HepG2 (cell line): Measurements from ENCODE around the gene PRKAG3. TPM values are rescaled to one million over a fixed set of nuclear protein-coding genes. Genes with fewer than 3 reads are reported as not detected.

ENCODE experiments used
- ATAC-seq: fragments of 200-7000 bp; cut with Tn5 transposase; 3 replicates; pipeline ENCODE4 v1.9.1; 2020; ENCODE audit warnings: mild to moderate bottlenecking, moderate library complexity
- BruUV-seq: library from RNA; stranded (reverse); fragments of 400-500 nt; replicated peaks from 2 replicates; lab custom pipeline; 2021; lab: Mats Ljungman, UMichigan
- CTCF ChIA-PET: fragments of 300-600 bp; formaldehyde crosslinking; extraction: SDS; loops from one replicate; lab custom pipeline; 2021; ENCODE audit warnings: low total read pairs, inconsistent platforms, low intra/inter-chr PET ratio; lab: Yijun Ruan, JAX
- POLR2A ChIA-PET: fragments of 350-600 bp; sonication (Branson Sonifier 250); formaldehyde crosslinking; loops from one replicate; lab custom pipeline; 2020; ENCODE audit warnings: antibody characterized with exemption, inconsistent platforms; lab: Yijun Ruan, JAX
- DNase-seq: peaks from one replicate; pipeline ENCODE4 v3.0.0-alpha.2; 2015; ENCODE audit warnings: low spot score
- FAIRE-seq: peaks from 3 replicates; lab custom pipeline; 2011; peaks lifted over from hg19 to GRCh38; lab: Jason Lieb, UNC
- H2AFZ ChIP-seq: one replicate; pipeline ENCODE4 v1.6.1; 2011; ENCODE audit warnings: low read length, inconsistent platforms
- H3K27ac ChIP-seq: fragments of 300-600 bp; 3 replicates; pipeline ENCODE4 v1.8.0; 2011; ENCODE audit warnings: mixed run types, mild to moderate bottlenecking, mixed read lengths, low read length, inconsistent platforms; ENCODE audit not compliant: insufficient read depth; ENCODE audit errors: extremely low read length
- H3K27me3 ChIP-seq, 2 experiments: fragments of 200-600 bp in 1 of 2; 2 replicates in 1 of 2; 3 replicates in 1 of 2; pipeline versions ENCODE4 v1.6.0 to v1.8.0; 2011; ENCODE audit warnings: low read length in 2 of 2, mild to moderate bottlenecking in 2 of 2, moderate library complexity in 2 of 2, inconsistent platforms in 1 of 2; ENCODE audit not compliant: insufficient read depth in 2 of 2, control insufficient read depth in 1 of 2
- H3K36me3 ChIP-seq, 2 experiments: fragments of 200-600 bp in 1 of 2; replicated peaks in 1 of 2; 2 replicates in 1 of 2; 3 replicates in 1 of 2; pipeline versions ENCODE4 v1.5.1 to v1.8.0; 2011; ENCODE audit warnings: low read length in 2 of 2, inconsistent platforms in 1 of 2; ENCODE audit not compliant: insufficient read depth in 2 of 2, control insufficient read depth in 1 of 2
- H3K4me1 ChIP-seq: 2 replicates; pipeline ENCODE4 v1.5.1; 2012; ENCODE audit warnings: low read length, inconsistent platforms; ENCODE audit not compliant: insufficient read depth
- H3K4me2 ChIP-seq: 2 replicates; pipeline ENCODE4 v1.6.0; 2011; ENCODE audit warnings: low read depth, low read length, inconsistent platforms
- H3K4me3 ChIP-seq, 3 experiments: fragments of 200-600 bp in 1 of 3; sonication (generic), shearing (Covaris generic) in 1 of 3; replicated peaks in 1 of 3; 2 replicates each; pipeline ENCODE4 v1.5.1; 2011 to 2016; ENCODE audit warnings: low read length in 3 of 3, inconsistent platforms in 2 of 3, low read depth in 2 of 3, mild to moderate bottlenecking in 2 of 3, control low read depth in 1 of 3, mixed read lengths in 1 of 3; ENCODE audit not compliant: insufficient read depth in 1 of 3
- H3K79me2 ChIP-seq: one replicate; pipeline ENCODE4 v1.6.1; 2011; ENCODE audit warnings: low read length, inconsistent platforms; ENCODE audit not compliant: insufficient read depth
- H3K9ac ChIP-seq: 2 replicates; pipeline ENCODE4 v1.6.0; 2011; ENCODE audit warnings: mild to moderate bottlenecking, low read depth, low read length, inconsistent platforms; ENCODE audit not compliant: insufficient read depth
- H3K9me3 ChIP-seq: 2 replicates; pipeline ENCODE4 v1.5.1; 2012; ENCODE audit warnings: mild to moderate bottlenecking, low read length
- H4K20me1 ChIP-seq: 2 replicates; pipeline ENCODE4 v1.6.0; 2011; ENCODE audit warnings: inconsistent platforms, mild to moderate bottlenecking, low read length, moderate library complexity; ENCODE audit not compliant: insufficient read depth
- AGO2 ChIP-seq: fragments of 200-400 bp; formaldehyde crosslinking; optimal IDR thresholded peaks from 2 replicates; pipeline ENCODE3; 2017; ENCODE audit warnings: mild to moderate bottlenecking, low read depth, low read length, moderate library complexity
- FOSL2 ChIP-seq: sonication (generic); formaldehyde crosslinking; IDR thresholded peaks from 2 replicates; pipeline ENCODE4 v1.4.0; 2020; ENCODE audit warnings: missing genetic modification reagents
- KDM5A ChIP-seq: fragments of 200-600 bp; sonication (generic); IDR thresholded peaks from 2 replicates; pipeline ENCODE4 v1.7.0; 2018; ENCODE audit warnings: antibody characterized with exemption, mild to moderate bottlenecking, low read length, borderline replicate concordance
- NFATC3 ChIP-seq: sonication (generic); formaldehyde crosslinking; IDR thresholded peaks from 2 replicates; pipeline ENCODE4 v1.5.1; 2020; ENCODE audit warnings: mild to moderate bottlenecking, missing genetic modification reagents
- NRL ChIP-seq: sonication (generic); formaldehyde crosslinking; IDR thresholded peaks from 2 replicates; pipeline ENCODE4 v1.5.0; 2020; ENCODE audit warnings: missing genetic modification reagents, mild to moderate bottlenecking, moderate library complexity, borderline replicate concordance
- RAD51 ChIP-seq: fragments of 450-650 bp; IDR thresholded peaks from 2 replicates; pipeline ENCODE4 v1.6.1; 2016; ENCODE audit warnings: borderline replicate concordance
- TGIF2 ChIP-seq: IDR thresholded peaks from 2 replicates; pipeline ENCODE4 v1.6.1; 2016; ENCODE audit warnings: control low read depth, missing compliant biosample characterization
- ZNF160 ChIP-seq: sonication (generic); formaldehyde crosslinking; IDR thresholded peaks from 2 replicates; pipeline ENCODE4 v1.8.0; 2022; ENCODE audit warnings: mild to moderate bottlenecking, inconsistent platforms, missing genetic modification reagents
- ZNF326 ChIP-seq: sonication (generic); formaldehyde crosslinking; IDR thresholded peaks from 2 replicates; pipeline ENCODE4 v1.4.0; 2020; ENCODE audit warnings: missing genetic modification reagents, borderline replicate concordance
- ZNF724P ChIP-seq: sonication (generic); formaldehyde crosslinking; IDR thresholded peaks from 2 replicates; pipeline ENCODE4 v1.8.0; 2022; ENCODE audit warnings: missing genetic modification reagents, borderline replicate concordance
- ZNF891 ChIP-seq: sonication (generic); formaldehyde crosslinking; IDR thresholded peaks from 2 replicates; pipeline ENCODE4 v1.5.0; 2020; ENCODE audit warnings: mild to moderate bottlenecking, missing genetic modification reagents
- WGBS: methylation state at CpG from one replicate; pipeline ENCODE4 v1.1.6; 2017; ENCODE audit warnings: low lambda C conversion rate; 5-methylcytosine and 5-hydroxymethylcytosine counted together
- in situ Hi-C: cut with HindIII; loops from 2 replicates; pipeline ENCODE4 v1.10.0; 2017; ENCODE audit warnings: low pct_unique_long_range_greater_than_20kb; ENCODE audit not compliant: extremely low pct_ligation_motif_present
- intact Hi-C: fragments of 100-400 bp; cut with micrococcal nuclease; formaldehyde crosslinking; loops from one replicate; pipeline ENCODE4 v1.10.0; 2022; ENCODE audit not compliant: unreplicated experiment
- polyA plus RNA-seq, 8 experiments: library from polyadenylated mRNA; depleted of rRNA in 3 of 8; stranded (reverse) in 7 of 8; unstranded in 1 of 8; fragments of >200 nt; fragmentation: Illumina TruSeq in 4 of 8; extraction: Trizol in 4 of 8; gene quantifications; 2 replicates each; pipeline versions ENCODE4 v1.2.1 to v1.2.3, GENCODE V29; 2011 to 2016; ENCODE audit warnings: low read depth in 4 of 8, missing spikeins in 1 of 8, mixed read lengths in 1 of 8; ENCODE audit not compliant: insufficient read depth in 1 of 8
- total RNA-seq, 5 experiments: library from RNA; depleted of rRNA; stranded (reverse); fragments of >200 nt; fragmentation: Illumina TruSeq; extraction: Trizol; gene quantifications; 2 replicates each; pipeline ENCODE4 v1.2.3, GENCODE V29; 2016; ENCODE audit warnings: low read depth in 1 of 5
- TF ChIP-seq, protein P1 (sequence below): sonication (generic); formaldehyde crosslinking; IDR thresholded peaks from 2 replicates; pipeline ENCODE4 v1.8.1; 2023; ENCODE audit warnings: mild to moderate bottlenecking, missing genetic modification reagents

PRKAG3 gene
- total and polyA plus RNA-seq, 2 of the 13 experiments (the other 11 are each of a cell fraction or from before 2014, with no cell fraction given): not detected

DNA sequence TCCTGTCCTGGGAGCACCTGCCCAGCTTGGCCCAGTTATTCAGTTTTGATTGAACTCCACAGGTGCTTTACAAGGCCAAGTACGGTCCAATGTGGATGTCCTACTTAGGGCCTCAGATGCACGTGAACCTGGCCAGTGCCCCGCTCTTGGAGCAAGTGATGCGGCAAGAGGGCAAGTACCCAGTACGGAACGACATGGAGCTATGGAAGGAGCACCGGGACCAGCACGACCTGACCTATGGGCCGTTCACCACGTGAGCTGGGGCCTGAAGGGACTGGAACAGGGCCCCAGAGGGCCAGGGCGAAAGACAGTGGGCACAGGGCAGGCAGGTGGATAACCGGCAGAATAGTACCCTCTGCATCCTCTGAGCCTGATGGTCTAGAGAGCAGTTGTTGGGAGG lies 22.1 kb downstream of the PRKAG3 start (continued):
- TF ChIP-seq, protein P1, sequence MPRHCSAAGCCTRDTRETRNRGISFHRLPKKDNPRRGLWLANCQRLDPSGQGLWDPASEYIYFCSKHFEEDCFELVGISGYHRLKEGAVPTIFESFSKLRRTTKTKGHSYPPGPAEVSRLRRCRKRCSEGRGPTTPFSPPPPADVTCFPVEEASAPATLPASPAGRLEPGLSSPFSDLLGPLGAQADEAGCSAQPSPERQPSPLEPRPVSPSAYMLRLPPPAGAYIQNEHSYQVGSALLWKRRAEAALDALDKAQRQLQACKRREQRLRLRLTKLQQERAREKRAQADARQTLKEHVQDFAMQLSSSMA (CRISPR knock-in tag): 0 out of 2 replicates have a peak, but pooled peaks have one; percentile 69
- TF ChIP-seq ZNF160 (no peak), NFATC3 (CRISPR knock-in tag) (no peak), ZNF724P (CRISPR knock-in tag) (no peak), ZNF891 (0 out of 2 replicates have a peak, but pooled peaks have one; percentile 51), TGIF2 (CRISPR knock-in tag) (no peak), ZNF326 (CRISPR knock-in tag) (no peak), KDM5A (no peak), NRL (CRISPR knock-in tag) (0 out of 2 replicates have a peak, but pooled peaks have one; percentile 61), AGO2 (peak; percentile 31)

DNA sequence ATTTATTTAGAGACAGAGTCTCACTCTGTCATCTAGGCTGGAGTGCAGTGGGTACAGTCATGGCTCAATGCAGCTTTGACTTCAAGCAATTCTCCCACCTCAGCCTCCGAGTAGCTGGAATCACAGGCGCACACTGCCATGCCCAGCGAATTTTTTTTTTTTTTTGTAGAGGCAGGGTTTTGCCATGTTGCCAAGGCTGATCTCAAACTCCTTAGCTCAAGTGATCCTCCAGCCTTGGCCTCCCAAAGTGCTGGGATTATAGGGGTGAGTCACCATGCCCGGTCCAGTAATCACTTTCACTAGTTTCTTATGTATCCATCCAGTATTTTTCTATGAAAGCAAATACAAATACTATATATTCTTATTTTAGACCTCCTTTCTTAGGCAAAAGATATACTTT lies 24.0 kb downstream of the PRKAG3 start:
- Histone ChIP-seq H4K20me1 (peaks cover 3% of the 10 kb centered on the region; the same call in 1 of the 2 replicates), H3K4me1 (peaks cover 32% of the 10 kb centered on the region), H3K79me2 (peaks cover 48% of the 10 kb centered on the region), H3K27ac (no peak overlapping the region), H3K9ac (no peak overlapping the region), H3K36me3 (peaks cover 15 to 32% of the 10 kb centered on the region in 2 experiments), H2AFZ (no peak overlapping the region), H3K27me3 (no peaks in the 10 kb centered on the region), H3K4me2 (no peak overlapping the region), H3K4me3 (no peak overlapping the region), H3K9me3 (peaks cover 9% of the 10 kb centered on the region)
- intact Hi-C loops: loop anchor here (2.0 to 5.0 kb wide), 3 partner anchors 25 to 75 kb away; partner anchors contain the start of gene CYP27A1
- POLR2A ChIA-PET: interaction anchor here (0.7 to 1.7 kb wide), 2 partner anchors 52 to 59 kb away, joined by 3 to 5 read pairs; no protein-coding TSS in a partner anchor
- peak; percentile 46; the same call in 1 of the 2 replicates for TF ChIP-seq FOSL2 (CRISPR knock-in tag)
- TF ChIP-seq RAD51: no peak
- FAIRE-seq (no peak), ATAC-seq (no peak), DNase-seq (no peak)
- CTCF ChIA-PET: interaction anchor here (2.5 kb wide), 1 partner anchor 40 kb away, joined by 9 read pairs; no protein-coding TSS in a partner anchor
- in situ Hi-C loops: no loop called here
- WGBS: 93% methylated on average over 4 of the region's 4 CpGs
- no TSS peak for BruUV-seq
